ENCODE data around the gene PALD1.
"Not testable (repeated sequence)": the region's sequence is repeated elsewhere in the genome, so short reads cannot be mapped to it uniquely, and the experiment has no call there.

The PALD1 gene

DNA sequence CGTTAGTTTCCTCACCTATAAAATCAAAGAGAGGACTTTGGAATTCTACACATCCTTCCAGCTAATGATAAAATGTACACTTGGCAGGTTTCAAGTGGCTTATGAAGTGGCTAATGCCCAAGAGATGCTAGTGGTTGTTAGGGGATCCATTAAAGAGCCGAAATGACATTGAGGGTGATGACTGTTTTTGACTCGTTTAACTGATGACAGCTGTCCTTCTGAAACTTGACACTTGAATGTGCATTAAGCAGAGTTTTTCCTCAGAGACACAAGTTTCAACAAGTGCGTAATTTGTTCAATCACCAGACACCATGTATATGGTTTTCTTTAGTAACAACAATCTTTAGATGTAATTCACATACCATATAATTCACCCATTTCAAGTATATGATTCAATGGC is 125.5 kb downstream of the PALD1 start:
- Histone ChIP-seq H3K4me1 (ENCODE audit: low read depth, poor library complexity, severe bottlenecking) (no peaks in the 10 kb centered on the region), H3K27ac (no peak overlapping the region), H3K9ac (no peak overlapping the region)

DNA sequence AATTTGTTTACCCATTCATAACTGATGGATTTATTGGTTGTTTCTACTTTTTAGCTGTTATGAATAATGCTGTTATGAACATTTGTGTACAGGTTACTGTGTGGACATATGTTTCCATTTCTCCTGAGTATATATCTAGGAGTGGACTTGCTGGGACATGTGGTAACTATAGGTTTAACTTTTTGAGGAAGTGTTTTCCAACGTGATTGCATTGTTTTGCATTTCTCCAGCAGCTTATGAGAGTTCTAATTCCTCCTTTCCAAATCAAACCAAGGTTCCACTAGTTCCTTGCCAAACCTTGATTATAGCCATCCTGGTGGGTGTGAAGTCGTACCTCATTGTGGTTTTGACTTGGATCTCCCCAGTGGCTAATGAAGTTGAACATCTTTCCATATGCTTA is 126.6 kb downstream of the PALD1 start:
- Histone ChIP-seq H3K27ac (no peak overlapping the region), H4K20me1 (ENCODE audit: insufficient read depth) (no peaks in the 10 kb centered on the region), H3K36me3 (ENCODE audit: insufficient read depth) (no peaks in the 10 kb centered on the region), H3K9ac (no peak overlapping the region), H2AFZ (ENCODE audit: low read depth) (no peak overlapping the region), H3K27me3 (ENCODE audit: insufficient read depth, low read depth) (no peaks in the 10 kb centered on the region), H3K79me2 (ENCODE audit: insufficient read depth, low read depth) (no peaks in the 10 kb centered on the region), H3K4me1 (ENCODE audit: low read depth, poor library complexity, severe bottlenecking) (no peaks in the 10 kb centered on the region), H3K4me2 (no peak overlapping the region), H3K4me3 (IDR thresholded peaks at IDR 0.05; ENCODE audit: insufficient read depth, low read depth, low read length) (no peak overlapping the region)
- TF ChIP-seq, protein P1, sequence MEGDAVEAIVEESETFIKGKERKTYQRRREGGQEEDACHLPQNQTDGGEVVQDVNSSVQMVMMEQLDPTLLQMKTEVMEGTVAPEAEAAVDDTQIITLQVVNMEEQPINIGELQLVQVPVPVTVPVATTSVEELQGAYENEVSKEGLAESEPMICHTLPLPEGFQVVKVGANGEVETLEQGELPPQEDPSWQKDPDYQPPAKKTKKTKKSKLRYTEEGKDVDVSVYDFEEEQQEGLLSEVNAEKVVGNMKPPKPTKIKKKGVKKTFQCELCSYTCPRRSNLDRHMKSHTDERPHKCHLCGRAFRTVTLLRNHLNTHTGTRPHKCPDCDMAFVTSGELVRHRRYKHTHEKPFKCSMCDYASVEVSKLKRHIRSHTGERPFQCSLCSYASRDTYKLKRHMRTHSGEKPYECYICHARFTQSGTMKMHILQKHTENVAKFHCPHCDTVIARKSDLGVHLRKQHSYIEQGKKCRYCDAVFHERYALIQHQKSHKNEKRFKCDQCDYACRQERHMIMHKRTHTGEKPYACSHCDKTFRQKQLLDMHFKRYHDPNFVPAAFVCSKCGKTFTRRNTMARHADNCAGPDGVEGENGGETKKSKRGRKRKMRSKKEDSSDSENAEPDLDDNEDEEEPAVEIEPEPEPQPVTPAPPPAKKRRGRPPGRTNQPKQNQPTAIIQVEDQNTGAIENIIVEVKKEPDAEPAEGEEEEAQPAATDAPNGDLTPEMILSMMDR (conservative IDR thresholded peaks at IDR 0.05; ENCODE audit: low read depth, low read length), result no peak

More for the DNA sequence above, 125.5 kb downstream of the PALD1 start:
- Histone ChIP-seq H3K4me2 (no peak overlapping the region), H2AFZ (ENCODE audit: low read depth) (no peak overlapping the region), H3K36me3 (ENCODE audit: insufficient read depth) (no peaks in the 10 kb centered on the region), H3K4me3 (IDR thresholded peaks at IDR 0.05; ENCODE audit: insufficient read depth, low read depth, low read length) (no peak overlapping the region), H3K79me2 (ENCODE audit: insufficient read depth, low read depth) (no peaks in the 10 kb centered on the region), H4K20me1 (ENCODE audit: insufficient read depth) (no peaks in the 10 kb centered on the region), H3K27me3 (ENCODE audit: insufficient read depth, low read depth) (no peaks in the 10 kb centered on the region)
- TF ChIP-seq, protein P1 (conservative IDR thresholded peaks at IDR 0.05; ENCODE audit: low read depth, low read length), result no peak

DNA sequence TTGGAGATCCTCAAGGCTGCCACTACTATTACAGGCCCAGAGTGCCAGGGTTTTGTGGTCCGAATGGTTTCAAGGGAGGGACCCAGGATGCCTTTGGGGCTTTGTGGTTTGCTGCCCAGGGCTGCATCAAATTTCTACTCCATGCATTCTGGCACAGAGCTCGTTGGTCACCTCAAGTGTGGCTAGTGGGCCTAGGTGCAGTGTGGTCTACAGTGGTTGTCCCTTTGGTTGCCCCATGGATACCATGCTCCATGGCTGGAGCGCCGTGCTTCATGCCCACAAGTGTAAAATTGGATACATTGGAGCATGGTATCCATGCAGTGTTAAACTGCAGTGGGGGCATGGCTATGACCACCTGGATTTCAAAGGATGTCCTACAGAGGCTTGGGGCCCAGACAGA is 129.4 kb downstream of the PALD1 start:
- TF ChIP-seq, protein P1 (conservative IDR thresholded peaks at IDR 0.05; ENCODE audit: low read depth, low read length), result no peak

DNA sequence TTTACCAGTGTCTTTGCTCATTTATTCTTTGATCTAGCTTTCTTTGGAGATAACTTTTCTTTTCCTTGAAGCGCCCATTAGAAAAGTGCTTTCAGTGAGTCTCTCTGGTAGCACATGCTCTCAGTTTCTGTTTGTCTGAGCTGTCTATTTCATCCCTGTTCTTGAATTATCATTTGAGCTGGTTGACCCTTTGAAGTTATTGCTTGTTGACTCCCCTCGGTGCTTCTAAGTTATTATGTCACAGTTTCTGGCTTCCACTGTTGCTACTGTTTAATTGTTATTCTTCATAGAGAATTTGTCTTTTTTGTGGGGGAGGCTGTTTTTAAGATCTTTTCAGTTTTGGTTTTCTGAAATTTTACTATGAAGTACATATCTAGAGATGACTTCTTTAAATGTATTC is 135.4 kb downstream of the PALD1 start:
- Histone ChIP-seq H3K9ac (no peak overlapping the region), H3K27ac (no peak overlapping the region), H3K4me2 (no peak overlapping the region), H4K20me1 (ENCODE audit: insufficient read depth) (no peaks in the 10 kb centered on the region), H2AFZ (ENCODE audit: low read depth) (no peak overlapping the region; the same call in 1 of the 2 replicates), H3K4me1 (ENCODE audit: low read depth, poor library complexity, severe bottlenecking) (no peaks in the 10 kb centered on the region), H3K27me3 (ENCODE audit: insufficient read depth, low read depth) (no peaks in the 10 kb centered on the region), H3K4me3 (IDR thresholded peaks at IDR 0.05; ENCODE audit: insufficient read depth, low read depth, low read length) (no peak overlapping the region), H3K79me2 (ENCODE audit: insufficient read depth, low read depth) (no peaks in the 10 kb centered on the region), H3K36me3 (ENCODE audit: insufficient read depth) (no peaks in the 10 kb centered on the region)
- TF ChIP-seq, protein P1 (conservative IDR thresholded peaks at IDR 0.05; ENCODE audit: low read depth, low read length), result no peak

More for the DNA sequence above, 129.4 kb downstream of the PALD1 start:
- Histone ChIP-seq H3K36me3 (ENCODE audit: insufficient read depth) (no peaks in the 10 kb centered on the region), H3K9ac (no peak overlapping the region), H3K27ac (no peak overlapping the region), H3K27me3 (ENCODE audit: insufficient read depth, low read depth) (no peaks in the 10 kb centered on the region), H3K79me2 (ENCODE audit: insufficient read depth, low read depth) (no peaks in the 10 kb centered on the region), H4K20me1 (ENCODE audit: insufficient read depth) (no peaks in the 10 kb centered on the region), H3K4me3 (IDR thresholded peaks at IDR 0.05; ENCODE audit: insufficient read depth, low read depth, low read length) (no peak overlapping the region), H3K4me2 (no peak overlapping the region), H2AFZ (ENCODE audit: low read depth) (no peak overlapping the region), H3K4me1 (ENCODE audit: low read depth, poor library complexity, severe bottlenecking) (no peaks in the 10 kb centered on the region)

DNA sequence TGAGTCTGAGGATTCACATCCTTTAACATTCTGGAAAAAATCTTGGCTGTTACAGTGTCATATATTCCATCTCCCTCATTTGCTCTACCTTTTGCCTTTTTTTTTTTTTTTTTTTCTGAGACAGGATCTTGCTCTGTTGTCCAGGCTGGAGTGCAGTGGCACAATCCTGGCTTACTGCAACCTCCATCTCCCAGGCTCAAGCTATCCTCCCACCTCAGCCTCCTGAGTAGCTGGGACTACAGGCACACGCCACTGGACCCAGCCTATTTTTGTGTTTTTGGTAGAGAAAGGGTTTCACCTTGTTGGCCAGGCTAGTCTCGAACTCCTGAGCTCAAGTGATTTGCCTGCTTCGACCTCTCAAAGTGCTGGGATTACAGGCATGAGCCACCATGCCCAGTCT is 135.8 kb downstream of the PALD1 start:
- H3K4me3 ChIP-seq (IDR thresholded peaks at IDR 0.05; ENCODE audit: insufficient read depth, low read depth, low read length); H3K36me3 ChIP-seq (ENCODE audit: insufficient read depth); H3K27ac ChIP-seq; H3K79me2 ChIP-seq (ENCODE audit: insufficient read depth, low read depth); H3K4me2 ChIP-seq; H3K9ac ChIP-seq; H3K27me3 ChIP-seq (ENCODE audit: insufficient read depth, low read depth); H3K4me1 ChIP-seq (ENCODE audit: low read depth, poor library complexity, severe bottlenecking); H4K20me1 ChIP-seq (ENCODE audit: insufficient read depth); H2AFZ ChIP-seq (ENCODE audit: low read depth): not testable (repeated sequence)

All from KMS-11 (cell line).